Kidney (tissue), 14 donors: ENCODE results near the gene AGBL4. TPM values are rescaled to one million over a fixed set of nuclear protein-coding genes. Genes with fewer than 3 reads are reported as not detected.

ENCODE experiments used
- DNase-seq, 5 donors: peaks; one replicate each; pipeline ENCODE4 v3.0.0-alpha.2; 2013 to 2020
- FAIRE-seq: peaks from 2 replicates; lab custom pipeline; 2012; peaks lifted over from hg19 to GRCh38; lab: Jason Lieb, UNC
- H3K27ac ChIP-seq, 2 donors: one replicate each; pipeline ENCODE4 v1.7.0; 2013; ENCODE audit warnings: low read depth in 2 of 2, low read length in 2 of 2, inconsistent platforms in 1 of 2
- H3K27me3 ChIP-seq: one replicate; pipeline ENCODE4 v1.7.1; 2013; ENCODE audit warnings: low read length, inconsistent platforms; ENCODE audit not compliant: control insufficient read depth, insufficient read depth
- H3K36me3 ChIP-seq, 3 donors: one replicate each; pipeline versions ENCODE4 v1.7.0 to v1.7.1; 2013; ENCODE audit warnings: low read length in 3 of 3, control low read depth in 1 of 3, inconsistent platforms in 1 of 3; ENCODE audit not compliant: insufficient read depth in 3 of 3, control insufficient read depth in 2 of 3
- H3K4me1 ChIP-seq, 3 donors: one replicate each; pipeline versions ENCODE4 v1.7.0 to v1.7.1; 2013; ENCODE audit warnings: low read length in 3 of 3, inconsistent platforms in 1 of 3, low read depth in 1 of 3; ENCODE audit not compliant: control insufficient read depth in 2 of 3, insufficient read depth in 2 of 3
- H3K4me3 ChIP-seq, 3 donors: one replicate each; pipeline versions ENCODE4 v1.7.0 to v1.8.1; 2013; ENCODE audit warnings: low read length in 3 of 3, control low read depth in 1 of 3, inconsistent platforms in 1 of 3
- H3K9ac ChIP-seq, 3 donors: one replicate each; pipeline versions ENCODE4 v1.7.0 to v1.7.1; 2013; ENCODE audit warnings: low read length in 3 of 3, control low read depth in 1 of 3, inconsistent platforms in 1 of 3
- H3K9me3 ChIP-seq, 3 donors: one replicate each; pipeline versions ENCODE4 v1.7.0 to v1.7.1; 2013; ENCODE audit warnings: low read length in 3 of 3, control low read depth in 1 of 3, inconsistent platforms in 1 of 3; ENCODE audit not compliant: control insufficient read depth in 2 of 3, insufficient read depth in 1 of 3
- intact Hi-C: fragments of 100-400 bp; cut with DNase I; formaldehyde crosslinking; loops from one replicate; pipeline ENCODE4 v1.11.1; 2022
- polyA plus RNA-seq: library from polyadenylated mRNA; stranded (reverse); fragments of 350-450 nt; fragmentation: Illumina TruSeq; extraction: RNeasy Lipid Tissue Mini Kit (QIAGEN cat#74804); gene quantifications from one replicate; pipeline ENCODE4 v1.2.3, GENCODE V29; 2014; ENCODE audit warnings: low read depth, low replicate concordance; ENCODE audit not compliant: insufficient read depth
- total RNA-seq: library from RNA; stranded (reverse); fragmentation: NEBNext Ultra II Directional; extraction: Animal tissue kit (Norgen Biotek cat#: 25700); gene quantifications from one replicate; pipeline ENCODE4 v1.2.1, GENCODE V29; 2021
- TF ChIP-seq, protein P1 (sequence below): IDR thresholded peaks from 3 replicates; pipeline ENCODE4 v1.5.1; 2012; ENCODE audit warnings: mild to moderate bottlenecking, moderate library complexity, borderline replicate concordance; ENCODE audit not compliant: insufficient read depth; ENCODE audit errors: extremely low read depth
- donor health status: control.
- donor health status: control.
- donor health status: control.
- donor health status: control.
- donor health status: control.
- donor health status: DM: yes; HTN: yes; CAD: no.
- donor health status: Normal renal cell carcinoma (clear cell type).

Gene AGBL4
- total and polyA plus RNA-seq, 2 donors from 2014 or later, result 1.5 to 2.7 TPM

DNA sequence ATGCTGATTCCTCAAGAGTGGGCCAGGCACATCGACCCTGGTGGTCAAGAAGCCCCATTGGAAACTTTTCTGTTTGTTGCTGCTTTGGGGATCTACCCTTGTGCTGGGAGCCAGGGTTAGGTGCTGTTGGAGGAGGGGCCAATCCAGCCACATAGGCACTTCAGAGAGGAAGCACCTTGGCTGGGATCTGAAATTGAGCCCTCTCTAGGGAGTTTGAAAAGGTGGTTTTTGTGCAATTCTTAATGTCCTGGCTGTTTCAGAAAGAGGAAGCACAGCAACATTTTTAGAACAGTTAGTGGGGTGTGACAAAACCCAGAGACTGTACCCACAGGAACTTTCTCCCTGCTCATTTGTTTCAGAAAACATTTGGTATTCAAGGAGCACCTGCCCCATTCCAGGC lies 1229.9 kb downstream of the AGBL4 start:
- no peak overlapping the region for H3K27ac ChIP-seq
- no peaks in the 10 kb centered on the region for H3K9me3 ChIP-seq
- no peak overlapping the region for H3K9ac ChIP-seq
- FAIRE-seq (no peak), DNase-seq (no peak)
- H3K4me1 ChIP-seq, result peaks cover 0 to 3% (median 0%) of the 10 kb centered on the region in 3 donors
- no peaks in the 10 kb centered on the region for H3K36me3 ChIP-seq
- TF ChIP-seq, protein P1, sequence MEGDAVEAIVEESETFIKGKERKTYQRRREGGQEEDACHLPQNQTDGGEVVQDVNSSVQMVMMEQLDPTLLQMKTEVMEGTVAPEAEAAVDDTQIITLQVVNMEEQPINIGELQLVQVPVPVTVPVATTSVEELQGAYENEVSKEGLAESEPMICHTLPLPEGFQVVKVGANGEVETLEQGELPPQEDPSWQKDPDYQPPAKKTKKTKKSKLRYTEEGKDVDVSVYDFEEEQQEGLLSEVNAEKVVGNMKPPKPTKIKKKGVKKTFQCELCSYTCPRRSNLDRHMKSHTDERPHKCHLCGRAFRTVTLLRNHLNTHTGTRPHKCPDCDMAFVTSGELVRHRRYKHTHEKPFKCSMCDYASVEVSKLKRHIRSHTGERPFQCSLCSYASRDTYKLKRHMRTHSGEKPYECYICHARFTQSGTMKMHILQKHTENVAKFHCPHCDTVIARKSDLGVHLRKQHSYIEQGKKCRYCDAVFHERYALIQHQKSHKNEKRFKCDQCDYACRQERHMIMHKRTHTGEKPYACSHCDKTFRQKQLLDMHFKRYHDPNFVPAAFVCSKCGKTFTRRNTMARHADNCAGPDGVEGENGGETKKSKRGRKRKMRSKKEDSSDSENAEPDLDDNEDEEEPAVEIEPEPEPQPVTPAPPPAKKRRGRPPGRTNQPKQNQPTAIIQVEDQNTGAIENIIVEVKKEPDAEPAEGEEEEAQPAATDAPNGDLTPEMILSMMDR, result no peak
- intact Hi-C loops, result no loop called here
- H3K27me3 ChIP-seq, result no peaks in the 10 kb centered on the region
- no peak overlapping the region for H3K4me3 ChIP-seq

DNA sequence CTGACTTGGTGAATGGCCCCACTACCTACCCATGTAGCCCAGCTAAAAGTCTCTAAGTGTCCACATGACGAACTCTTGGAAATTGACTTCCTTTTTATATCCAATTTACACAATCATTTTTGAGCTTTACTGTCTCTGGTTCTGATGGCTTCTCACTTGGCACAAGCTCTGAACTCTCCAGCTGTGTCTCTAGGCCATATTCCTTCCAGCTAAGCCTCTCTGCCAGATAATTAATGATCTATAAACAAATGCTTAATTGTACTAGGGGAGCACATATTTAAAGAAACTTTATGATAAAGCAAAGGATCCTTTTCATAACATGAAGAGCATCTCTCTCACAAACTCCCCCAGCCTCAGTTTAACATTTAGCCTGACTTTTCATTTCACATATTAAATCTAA lies 1230.8 kb downstream of the AGBL4 start:
- intact Hi-C loops, result no loop called here
- Histone ChIP-seq H3K27me3 (no peaks in the 10 kb centered on the region), H3K9me3 (no peaks in the 10 kb centered on the region), H3K36me3 (no peaks in the 10 kb centered on the region), H3K9ac (no peak overlapping the region), H3K4me1 (peaks cover 0 to 3% (median 0%) of the 10 kb centered on the region in 3 donors), H3K4me3 (no peak overlapping the region), H3K27ac (no peak overlapping the region)
- no peak for DNase-seq
- TF ChIP-seq, protein P1, result no peak
- no peak for FAIRE-seq

DNA sequence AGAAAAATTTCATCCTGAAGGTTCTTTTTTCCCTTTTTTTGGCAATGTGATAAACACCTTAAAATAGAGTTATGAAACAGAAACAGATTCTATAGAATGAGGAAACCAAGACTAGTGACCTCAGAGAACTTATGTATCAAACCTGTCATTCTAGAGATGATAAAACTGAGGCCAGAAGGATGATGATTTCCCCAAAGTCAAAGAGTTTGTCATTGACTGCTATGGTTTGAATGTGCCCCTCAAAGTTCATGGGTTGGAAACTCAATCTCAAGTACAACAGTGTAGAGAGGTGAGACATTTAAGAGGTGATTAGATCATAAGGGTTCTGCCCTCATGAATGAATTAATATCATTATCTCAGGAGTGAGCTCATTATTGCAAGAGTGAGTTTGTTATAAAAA lies 1233.4 kb downstream of the AGBL4 start:
- Histone ChIP-seq H3K4me3 (no peak overlapping the region), H3K9me3 (no peaks in the 10 kb centered on the region), H3K27ac (no peak overlapping the region), H3K4me1 (peaks cover 0 to 3% (median 0%) of the 10 kb centered on the region in 3 donors), H3K27me3 (no peaks in the 10 kb centered on the region), H3K9ac (no peak overlapping the region), H3K36me3 (no peaks in the 10 kb centered on the region)
- TF ChIP-seq, protein P1, result no peak
- no peak for FAIRE-seq
- no peak for DNase-seq
- intact Hi-C loops, result no loop called here

DNA sequence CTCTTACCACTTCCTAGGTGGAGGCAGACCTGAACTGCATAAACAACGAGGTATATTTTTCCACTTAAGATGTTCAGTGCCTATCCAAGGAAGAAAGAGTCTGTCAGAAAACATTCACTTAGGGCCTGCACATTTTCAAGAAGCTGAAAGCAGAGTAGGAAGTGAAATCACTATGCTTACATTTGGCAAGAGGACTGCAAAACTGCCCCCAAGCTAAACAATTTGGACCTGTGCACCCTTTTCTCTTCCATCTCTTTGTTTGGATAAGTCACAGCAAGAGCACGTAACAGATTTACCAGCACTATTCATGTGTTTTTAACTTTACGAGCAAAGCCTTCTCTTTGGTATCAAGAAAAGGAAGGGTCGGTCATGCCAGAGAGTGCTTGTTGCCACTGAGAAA lies 1233.9 kb downstream of the AGBL4 start:
- Histone ChIP-seq H3K36me3 (no peaks in the 10 kb centered on the region), H3K9ac (no peak overlapping the region), H3K4me1 (peaks cover 0 to 3% (median 0%) of the 10 kb centered on the region in 3 donors), H3K9me3 (no peaks in the 10 kb centered on the region), H3K27me3 (no peaks in the 10 kb centered on the region), H3K27ac (no peak overlapping the region), H3K4me3 (no peak overlapping the region)
- FAIRE-seq (no peak), DNase-seq (no peak)
- TF ChIP-seq, protein P1, result no peak
- intact Hi-C loops, result no loop called here
